ENCODE data around the gene EIPR1.

EIPR1 gene

GRCh38 chr2:3241971-3242746, 135.5 kb downstream of the EIPR1 start:
- DNase-seq, result peak; percentile 27

GRCh38 chr2:3238951-3239841, 138.4 kb downstream of the EIPR1 start:
- peak; percentile 29 for DNase-seq

GRCh38 chr2:3236300-3237045, 141.1 kb downstream of the EIPR1 start:
- DNase-seq, result no peak

- no peak for DNase-seq
Measured at GRCh38 chr2:3233877-3234276, 143.7 kb downstream of the EIPR1 start.

- DNase-seq, result no peak
Measured at GRCh38 chr2:3229221-3229620, 148.4 kb downstream of the EIPR1 start.

GRCh38 chr2:3224681-3225080, 152.9 kb downstream of the EIPR1 start:
- no peak for DNase-seq

- peak; percentile 53 for DNase-seq
Measured at GRCh38 chr2:3223080-3223923, 154.3 kb downstream of the EIPR1 start.

- DNase-seq, result peak; percentile 27
Measured at GRCh38 chr2:3222636-3223035, 155.0 kb downstream of the EIPR1 start.

GRCh38 chr2:3219536-3219935, 158.1 kb downstream of the EIPR1 start:
- peak; percentile 18 for DNase-seq

- DNase-seq, result peak; percentile 20
Measured at GRCh38 chr2:3217646-3218045, 160.0 kb downstream of the EIPR1 start.

- DNase-seq, result no peak
Measured at GRCh38 chr2:3216841-3217495, 160.7 kb downstream of the EIPR1 start.

- peak; percentile 34 for DNase-seq
Measured at GRCh38 chr2:3214806-3215404, 162.7 kb downstream of the EIPR1 start.

GRCh38 chr2:3214065-3214464, 163.6 kb downstream of the EIPR1 start:
- peak; percentile 6 for DNase-seq

GRCh38 chr2:3212984-3213383, 164.6 kb downstream of the EIPR1 start:
- DNase-seq, result peak; percentile 3

GRCh38 chr2:3212061-3212362, 165.6 kb downstream of the EIPR1 start:
- no peak for DNase-seq

GRCh38 chr2:3211256-3212060, 166.2 kb downstream of the EIPR1 start:
- DNase-seq, result peak; percentile 35

GRCh38 chr2:3210257-3210656, 167.4 kb downstream of the EIPR1 start:
- peak; percentile 40 for DNase-seq

GRCh38 chr2:3209258-3209657, 168.4 kb downstream of the EIPR1 start:
- peak; percentile 31 for DNase-seq

GRCh38 chr2:3208591-3208990, 169.0 kb downstream of the EIPR1 start:
- peak; percentile 43 for DNase-seq

- DNase-seq, result peak; percentile 14
Measured at GRCh38 chr2:3208179-3208578, 169.4 kb downstream of the EIPR1 start.

- peak; percentile 42 for DNase-seq
Measured at GRCh38 chr2:3207091-3207491, 170.5 kb downstream of the EIPR1 start.

Measured in islet precursor cell (in vitro differentiated cells).